HG03139 (cell line): ENCODE results near the gene OPN1SW.

Source experiments
- ATAC-seq: cut with Tn5 transposase; IDR thresholded peaks from one replicate; pipeline ENCODE4 v1.9.1; 2021; ENCODE audit not compliant: unreplicated experiment

The OPN1SW gene

DNA sequence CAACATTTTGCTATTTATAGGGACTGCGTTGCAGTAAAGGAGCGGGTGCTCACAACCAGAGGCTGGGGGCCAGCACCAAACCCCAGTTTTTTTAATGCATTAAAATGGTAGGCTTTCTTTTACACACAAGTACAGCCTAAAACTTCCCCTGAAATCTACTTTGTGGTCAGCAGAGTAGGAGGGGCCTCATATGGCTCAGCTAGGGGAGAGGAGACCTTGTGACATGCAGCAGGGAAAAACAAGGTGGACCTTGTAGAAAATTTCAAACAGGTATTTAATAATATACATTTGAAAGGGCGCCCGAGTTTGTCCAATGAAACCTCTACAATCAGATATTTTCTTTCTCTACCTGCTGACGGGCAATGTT, 17.6 kb upstream of the OPN1SW start:
- no peak for ATAC-seq

DNA sequence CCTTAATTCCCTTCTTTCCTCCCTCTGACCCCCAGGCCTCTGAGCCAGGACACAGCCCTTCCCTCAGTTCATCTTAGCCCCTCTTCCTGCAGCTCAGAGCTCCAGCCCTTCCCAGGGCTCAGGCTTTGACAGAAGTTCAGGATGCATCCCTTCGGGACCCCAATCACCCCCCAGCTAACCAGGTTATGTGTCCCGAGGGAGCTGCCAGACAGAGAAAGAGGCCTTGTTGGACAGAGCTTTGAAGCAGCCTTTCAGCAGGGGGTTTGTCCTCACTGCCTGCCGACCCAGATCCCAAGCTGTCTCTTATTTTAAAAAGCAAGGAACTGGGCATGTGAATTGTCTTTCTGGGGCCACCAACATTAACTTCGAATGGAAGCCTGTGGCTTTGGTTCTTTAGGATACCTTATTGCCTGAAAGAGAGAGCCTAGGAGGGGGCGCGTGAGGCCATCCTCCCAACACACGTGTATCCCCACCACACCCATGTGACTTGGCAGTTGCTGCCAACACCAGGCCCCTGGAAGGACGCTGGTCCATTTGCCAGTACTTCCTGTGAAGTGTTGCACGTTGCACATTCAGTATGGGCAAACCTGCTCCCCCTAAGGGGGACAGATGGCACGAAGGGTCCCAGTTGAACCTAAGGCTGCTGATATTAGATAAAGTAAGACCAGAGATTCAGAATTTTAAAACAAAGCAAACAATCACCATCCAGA, 17.0 kb upstream of the OPN1SW start:
- ATAC-seq = no peak

DNA sequence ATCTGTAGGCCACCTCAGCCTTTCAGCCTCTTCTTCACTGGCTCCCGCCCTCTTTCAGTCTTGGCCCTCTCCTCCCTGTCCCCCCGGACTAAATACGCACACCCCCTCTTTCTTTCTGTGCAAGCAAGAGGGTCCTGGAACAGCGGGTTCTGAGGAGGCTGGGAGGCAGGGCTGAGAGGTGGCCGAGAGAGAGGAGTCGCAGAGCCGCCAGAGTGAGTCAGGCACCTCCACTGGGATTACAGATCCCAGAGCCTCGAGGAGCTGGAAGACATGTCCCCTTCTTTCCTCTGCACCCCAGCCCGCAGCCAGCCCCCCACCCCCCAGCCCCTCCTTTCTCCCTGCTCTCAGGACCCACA, 16.4 kb upstream of the OPN1SW start:
- ATAC-seq = no peak

DNA sequence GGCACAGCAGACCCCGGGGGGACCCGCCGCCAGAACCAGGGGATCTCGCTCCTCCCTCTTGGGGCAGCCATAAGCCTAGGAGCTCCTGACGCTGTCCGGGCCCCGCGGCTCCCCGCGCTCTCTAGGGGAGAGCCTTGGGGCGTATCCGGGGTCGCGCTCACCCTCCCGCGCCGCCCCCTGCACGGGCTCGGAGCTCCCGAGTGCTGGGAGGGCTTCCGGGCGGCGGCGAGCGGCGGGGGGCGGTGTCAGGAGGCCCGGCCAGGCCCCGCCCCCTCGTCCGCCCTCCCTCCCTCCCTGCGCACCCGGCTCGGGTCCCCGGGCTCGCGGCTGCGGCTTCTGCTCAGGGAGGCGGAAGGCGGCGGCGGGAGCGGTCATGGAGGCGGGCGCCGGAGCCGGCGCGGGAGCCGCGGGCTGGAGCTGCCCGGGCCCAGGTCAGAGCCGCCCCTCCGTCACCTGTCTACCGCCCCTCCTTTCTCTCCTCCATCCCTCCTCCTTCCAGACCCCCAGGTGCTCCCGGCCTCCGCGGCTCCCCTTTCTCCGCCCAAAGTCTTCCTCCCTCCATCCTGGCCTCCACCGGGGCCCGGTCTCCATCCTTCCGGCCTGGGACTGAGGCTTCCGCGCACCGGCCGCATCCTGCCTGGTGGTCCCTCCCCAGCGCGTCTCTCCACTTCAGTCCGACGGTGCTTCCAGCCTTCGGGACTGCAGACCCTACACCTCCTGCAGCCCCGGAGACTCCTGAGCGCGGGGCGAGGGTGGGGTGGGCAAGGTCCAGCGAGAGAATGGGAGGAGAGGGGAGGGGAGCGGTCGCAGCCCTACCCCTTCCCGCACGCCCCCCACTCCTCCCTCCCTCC, 15.8 kb upstream of the OPN1SW start, which contains the start of gene CCDC136:
Gene CCDC136, plus strand, starts transcription at position 848 of the 851 bp plus-strand sequence. CDS start 444 bp downstream, outside the sequence.
- ATAC-seq = peak; percentile 64

DNA sequence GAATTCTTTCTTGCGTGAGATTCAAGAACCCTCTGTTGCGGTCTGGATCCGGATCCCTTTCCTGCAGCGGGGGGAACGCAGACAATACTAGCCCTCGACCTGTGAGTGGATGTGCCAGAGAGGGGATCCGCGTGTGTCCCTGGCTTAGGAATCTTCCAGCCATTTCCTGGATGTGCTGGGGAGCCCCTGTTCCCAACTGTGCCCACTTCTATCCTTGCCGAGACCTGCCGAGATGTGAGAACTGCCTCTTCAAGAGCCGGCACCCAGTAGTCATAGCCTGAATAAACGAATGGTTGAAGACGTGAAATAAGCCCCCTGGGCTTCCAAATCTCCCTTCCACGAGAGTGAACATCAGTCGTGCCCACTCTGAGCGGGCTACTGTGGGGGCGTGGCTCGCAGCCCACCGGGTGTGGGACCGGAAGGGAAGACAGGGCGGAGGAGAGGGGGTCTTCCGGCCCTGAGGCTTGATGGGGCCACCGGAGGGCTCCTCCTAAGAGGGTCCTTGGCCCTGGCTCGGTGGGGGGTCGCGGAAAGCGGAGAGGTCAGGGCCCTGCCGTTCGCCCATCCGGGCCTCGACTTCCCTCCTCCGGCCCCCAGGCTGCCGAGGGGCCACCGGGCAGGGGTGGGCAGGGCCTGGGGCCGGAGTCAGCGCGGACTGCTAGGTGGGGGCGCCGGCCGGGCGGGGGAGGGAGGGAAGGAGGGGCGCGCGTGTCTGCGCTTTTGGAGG, 14.9 kb upstream of the OPN1SW start:
- no peak for ATAC-seq

DNA sequence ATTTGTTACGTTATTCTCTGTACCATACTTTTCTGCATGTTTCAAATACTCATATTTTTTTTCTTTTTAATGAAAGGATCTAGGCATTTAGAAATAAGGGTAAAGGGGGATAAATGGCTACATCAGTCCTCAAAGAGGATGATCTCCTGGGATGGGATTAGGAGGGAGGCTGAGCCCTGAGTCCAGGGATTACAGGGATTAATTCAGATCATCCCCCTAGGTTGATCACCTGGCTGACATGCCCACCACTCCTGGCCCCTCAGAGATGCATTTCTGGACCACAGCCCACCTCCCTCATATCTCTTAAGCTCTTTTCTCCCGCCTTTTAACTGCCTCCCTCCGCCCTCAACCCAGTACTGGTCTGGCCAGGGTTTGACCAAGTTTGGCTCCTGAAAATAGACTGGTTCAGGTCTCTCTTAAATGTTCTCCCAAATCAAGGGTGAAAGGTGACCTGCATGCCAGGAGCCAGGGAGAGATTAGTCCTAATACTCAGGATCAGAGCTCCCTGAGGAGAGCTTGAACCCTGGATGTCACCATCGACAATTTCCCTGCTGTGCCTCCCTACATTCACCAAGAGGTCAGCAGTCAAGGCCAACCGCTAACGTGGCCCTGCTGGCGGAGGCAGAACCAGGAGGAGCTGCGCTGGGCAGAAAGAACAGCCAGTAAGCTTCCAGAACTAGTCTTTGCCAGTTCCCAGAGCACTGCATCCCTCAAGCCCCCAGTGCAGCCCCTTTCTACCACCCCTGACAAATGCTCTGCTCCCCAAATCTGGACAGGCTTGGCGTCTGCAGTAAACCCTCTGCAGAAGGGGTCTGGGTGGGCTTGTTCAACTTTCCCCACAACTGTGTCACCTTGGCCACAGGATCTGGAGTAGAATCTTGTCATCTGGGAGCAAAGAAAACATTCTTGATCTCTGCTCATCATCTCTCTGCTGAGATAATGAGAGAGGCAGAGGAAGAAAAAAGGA, 13.1 kb upstream of the OPN1SW start:
- ATAC-seq = no peak

DNA sequence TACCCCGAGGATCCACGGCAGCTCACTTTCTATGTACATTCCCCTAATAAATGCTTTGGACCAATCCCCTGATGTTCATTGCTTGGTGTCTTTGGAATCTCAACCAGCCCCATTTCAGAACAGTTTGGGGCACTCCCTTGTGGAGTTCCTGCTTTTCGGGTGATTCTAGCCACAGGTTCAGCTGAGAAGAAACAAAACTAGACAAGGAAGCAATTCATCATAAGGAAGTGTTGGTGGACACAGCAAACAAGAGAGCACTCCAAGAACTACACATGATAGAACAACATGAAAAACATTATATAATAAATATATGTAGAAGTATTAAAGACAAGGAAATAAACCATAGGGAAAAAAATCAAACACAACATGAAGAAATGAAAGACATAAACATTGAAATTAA, 10.1 kb upstream of the OPN1SW start:
- no peak for ATAC-seq

DNA sequence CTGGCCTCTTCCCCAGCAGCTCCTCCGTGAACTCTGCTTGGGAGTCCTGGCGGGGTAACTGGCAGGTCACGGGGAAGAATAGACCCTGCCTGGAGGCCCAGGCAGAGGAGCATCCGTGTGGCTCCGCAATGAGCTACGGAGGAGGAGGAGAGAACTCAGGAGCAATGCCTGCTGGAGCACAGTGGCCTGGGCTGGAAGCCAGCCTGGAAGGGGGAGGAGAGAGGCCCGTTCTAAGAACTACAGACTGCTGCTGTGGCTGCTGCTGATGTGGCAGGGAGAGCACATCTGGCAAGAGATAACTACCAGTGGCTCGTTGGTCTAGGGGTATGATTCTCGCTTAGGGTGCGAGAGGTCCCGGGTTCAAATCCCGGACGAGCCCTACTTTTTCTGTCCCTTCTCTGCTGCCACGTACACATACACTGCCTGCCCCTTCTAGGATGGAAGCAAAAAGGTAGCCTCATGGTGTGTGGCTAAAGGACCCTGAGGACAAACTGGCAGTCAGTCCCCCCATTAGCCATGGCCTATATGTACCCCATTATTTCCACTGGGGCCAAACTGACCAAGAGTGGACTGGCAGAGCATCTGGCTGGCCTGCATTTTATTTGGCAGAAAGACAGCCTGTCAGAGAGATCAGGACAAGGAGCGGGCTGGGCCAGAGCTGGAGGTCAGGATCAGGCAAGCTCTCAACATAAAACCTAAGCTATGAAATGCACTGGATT, 7.7 kb upstream of the OPN1SW start:
- no peak for ATAC-seq

DNA sequence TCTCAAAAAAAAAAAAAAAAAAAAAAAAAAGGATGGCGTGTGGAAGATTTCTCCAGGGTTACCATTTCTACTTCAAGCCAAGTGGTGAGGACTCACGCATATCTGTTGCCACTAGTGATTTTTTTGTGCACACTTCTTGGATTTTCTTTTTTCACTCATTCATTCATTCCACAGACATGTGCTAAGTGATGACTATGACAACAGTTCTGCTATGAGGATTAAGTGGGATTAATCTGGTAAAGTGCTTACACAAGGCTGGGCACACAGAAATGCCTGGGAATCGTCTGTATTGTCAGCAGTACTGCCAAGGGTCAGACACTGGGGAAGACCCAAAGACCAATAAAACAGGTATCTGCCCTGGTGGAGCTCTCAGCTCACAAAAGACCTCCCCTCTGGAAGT, 6.3 kb upstream of the OPN1SW start:
- ATAC-seq = no peak

DNA sequence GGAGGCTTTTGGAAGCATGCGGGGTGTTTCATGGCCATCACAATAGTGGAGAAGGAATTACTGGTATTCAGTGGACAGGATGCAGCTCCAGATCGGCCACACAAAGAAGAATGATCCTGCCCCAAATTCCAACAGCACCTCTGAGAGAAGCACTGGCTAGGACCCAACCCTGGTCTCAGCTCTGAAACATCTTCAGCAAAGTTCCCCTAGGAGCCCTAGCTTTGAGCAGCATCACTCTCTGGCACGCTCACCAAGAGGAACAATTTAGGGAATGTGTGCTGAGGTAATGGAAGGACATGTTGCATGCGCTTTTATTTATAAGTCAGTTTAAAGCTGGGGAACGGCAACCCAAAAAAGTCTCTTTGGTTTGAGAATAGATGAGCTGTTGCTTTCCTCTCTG, 5.5 kb upstream of the OPN1SW start:
- no peak for ATAC-seq

DNA sequence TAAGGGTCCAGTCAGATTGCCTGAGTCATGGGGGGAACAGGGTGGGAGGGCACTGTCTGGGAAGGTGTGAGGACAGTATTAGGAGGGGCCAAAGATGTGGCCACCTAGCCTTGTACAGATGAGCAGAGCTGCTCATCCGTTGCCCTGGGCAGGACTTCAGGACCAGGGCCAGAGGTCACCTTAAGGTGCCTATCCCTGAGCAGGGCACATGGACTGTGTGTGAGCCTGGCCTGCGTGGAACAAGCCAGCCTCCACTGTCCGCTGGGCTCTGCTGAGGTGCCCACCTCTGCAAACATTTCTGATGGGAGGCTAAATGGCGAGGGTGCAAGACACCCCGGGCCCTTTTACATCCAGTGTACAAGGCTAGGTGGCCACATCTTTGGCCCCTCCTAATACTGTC, 3.4 kb upstream of the OPN1SW start:
- ATAC-seq = no peak

DNA sequence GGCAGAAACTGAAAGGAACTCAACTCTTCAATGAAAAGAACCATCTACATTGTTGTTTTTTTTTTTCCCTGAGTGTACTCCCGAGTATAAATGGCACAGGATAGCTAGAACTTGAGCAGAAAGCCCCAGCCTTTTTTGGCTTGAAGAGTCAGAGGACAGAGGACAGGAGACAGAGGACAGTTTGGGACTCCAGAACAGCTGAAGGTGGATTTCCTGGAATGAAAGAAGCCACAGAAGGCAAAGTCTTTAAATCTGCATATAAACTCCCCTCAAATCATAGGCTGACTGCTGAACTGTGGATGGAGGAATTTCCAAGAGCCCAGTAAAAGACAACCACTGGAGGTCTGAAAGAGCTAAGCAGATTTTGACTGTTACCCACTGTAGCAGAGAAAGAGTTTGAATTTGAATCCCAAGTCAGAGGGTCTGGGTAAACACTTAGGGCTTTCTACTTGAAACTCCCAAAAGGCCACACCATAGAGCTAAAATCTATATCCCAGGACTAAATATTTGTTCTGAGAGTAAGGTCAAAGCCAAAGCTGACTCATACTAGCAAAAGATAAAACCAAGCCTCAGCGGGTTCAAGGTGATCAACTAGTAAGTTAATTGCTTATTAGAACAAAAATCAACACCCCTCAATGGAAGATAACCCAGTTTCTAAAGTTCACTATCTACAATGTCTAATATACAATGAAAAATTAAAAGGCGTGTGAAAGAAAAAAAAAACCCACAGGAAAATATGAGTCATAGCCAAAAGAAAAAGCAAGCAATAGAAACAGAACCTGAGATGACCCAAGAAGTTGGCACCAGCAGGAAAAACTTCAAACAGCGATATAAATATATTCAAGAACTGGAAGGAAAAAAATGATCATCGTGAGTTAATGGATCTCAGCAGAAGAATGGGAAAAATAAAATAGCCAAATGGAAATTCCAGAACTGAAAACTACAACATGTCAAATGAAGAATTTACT, 1.8 kb upstream of the OPN1SW start:
- ATAC-seq = no peak

DNA sequence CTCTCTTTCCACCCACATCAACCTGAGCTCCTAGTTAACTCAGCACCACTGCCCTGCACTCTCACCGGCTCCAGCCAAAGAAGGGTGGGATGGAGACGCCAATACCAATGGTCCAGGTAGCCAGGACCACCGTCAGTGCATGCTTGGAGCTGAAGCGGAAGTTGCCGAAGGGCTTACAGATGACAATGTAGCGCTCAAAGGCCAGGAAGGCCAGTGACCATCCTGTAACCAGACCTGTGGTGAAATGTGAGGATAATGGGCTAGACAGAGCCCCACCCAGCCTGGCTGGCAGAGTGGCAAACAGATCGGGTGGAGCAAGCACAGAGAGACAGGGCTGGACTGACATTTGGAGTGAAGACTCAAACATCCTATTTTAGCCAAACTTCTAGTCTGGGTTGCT, 673 bp downstream of the OPN1SW start:
- ATAC-seq = no peak

DNA sequence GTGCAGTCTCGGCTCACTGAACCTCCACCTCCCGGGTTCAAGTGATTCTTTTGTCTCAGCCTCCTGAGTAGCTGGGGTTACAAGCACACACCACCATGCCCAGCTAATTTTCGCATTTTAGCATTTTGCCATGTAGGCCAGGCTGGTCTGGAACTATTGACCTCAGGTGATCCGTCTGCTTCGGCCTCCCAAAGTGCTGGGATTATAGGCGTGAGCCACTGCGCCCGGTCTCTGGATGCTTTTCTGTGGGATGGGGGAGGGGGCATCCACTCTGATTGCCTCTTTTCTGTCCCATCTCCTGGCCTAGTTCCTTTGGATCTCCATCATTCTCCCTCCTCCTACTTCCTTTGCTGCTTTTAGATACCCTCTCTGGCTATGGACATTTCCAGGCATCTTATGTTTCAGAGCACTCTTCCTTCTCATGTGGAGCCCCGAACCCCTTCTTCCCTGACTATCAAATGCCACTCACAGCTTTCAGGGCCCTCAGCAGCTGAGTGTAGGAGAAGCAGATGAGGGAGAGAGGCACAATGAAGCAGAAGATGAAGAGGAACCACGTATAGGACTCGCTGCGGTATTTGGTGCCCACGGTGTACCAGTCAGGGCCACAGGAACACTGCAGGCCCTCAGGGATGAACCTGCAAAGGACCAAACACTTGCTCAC, 1.4 kb downstream of the OPN1SW start:
- ATAC-seq = no peak

DNA sequence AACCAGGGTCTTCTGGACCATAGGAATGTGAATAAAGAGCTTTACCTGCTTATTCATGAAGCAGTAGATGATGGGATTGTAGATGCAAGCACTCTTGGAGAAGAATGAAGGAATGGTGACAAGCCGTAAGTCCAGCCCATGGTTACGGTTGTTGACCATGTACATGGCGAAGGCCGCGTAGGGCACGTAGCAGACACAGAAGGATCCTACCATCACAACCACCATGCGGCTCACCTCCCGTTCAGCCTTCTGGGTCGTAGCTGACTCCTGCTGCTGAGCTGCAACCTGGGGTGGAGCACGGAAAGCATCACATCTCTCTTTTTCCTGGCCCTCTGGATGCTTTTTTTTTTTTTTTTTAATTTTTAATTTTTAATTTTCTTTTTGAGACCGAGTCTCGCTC, 2.0 kb downstream of the OPN1SW start:
- ATAC-seq = no peak

DNA sequence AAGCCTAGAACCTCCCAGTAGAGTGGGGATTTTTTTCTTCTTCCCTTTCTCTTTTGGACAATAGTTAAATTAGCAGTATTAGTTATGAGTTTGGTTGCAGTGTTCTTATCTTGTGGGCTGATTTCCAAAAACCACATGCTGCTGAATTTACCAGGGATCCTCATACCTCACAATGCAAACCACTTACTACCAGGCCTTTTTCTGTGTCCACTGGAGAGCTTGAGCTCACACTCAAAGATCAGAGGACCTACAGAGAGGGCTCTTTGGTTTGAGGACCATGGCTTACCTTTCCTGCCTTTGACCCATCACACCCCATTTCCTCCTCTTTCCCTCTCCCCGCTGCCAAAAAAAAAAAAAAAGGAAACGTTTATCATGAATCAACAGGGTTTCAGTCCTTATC, 5.4 kb downstream of the OPN1SW start:
- no peak for ATAC-seq

DNA sequence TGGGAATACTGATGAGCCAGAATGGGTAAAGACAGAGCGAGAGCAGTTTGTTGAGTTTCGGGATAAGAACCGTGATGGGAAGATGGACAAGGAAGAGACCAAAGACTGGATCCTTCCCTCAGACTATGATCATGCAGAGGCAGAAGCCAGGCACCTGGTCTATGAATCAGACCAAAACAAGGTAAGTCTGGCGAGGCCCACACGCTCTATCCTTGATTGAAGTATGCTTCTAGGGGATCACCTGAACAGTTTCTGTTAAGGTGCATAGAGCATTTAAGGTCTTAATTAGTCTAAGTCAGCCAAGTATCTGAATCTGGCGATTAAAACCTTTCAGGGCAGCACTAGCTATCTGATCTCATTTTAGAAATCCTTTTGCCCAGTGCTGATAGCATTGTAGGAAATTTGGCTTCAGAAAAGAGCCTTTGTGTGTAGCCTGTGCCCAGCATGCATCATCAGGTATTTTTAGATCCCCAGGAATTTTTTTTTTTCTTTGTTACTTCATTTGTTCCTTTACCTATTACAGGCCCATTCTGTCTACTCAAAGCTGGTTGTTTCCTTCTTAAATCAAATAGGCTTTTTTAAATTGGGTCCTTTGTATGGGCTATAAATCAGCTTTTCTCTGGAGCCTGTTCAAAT, 8.0 kb downstream of the OPN1SW start:
- no peak for ATAC-seq

DNA sequence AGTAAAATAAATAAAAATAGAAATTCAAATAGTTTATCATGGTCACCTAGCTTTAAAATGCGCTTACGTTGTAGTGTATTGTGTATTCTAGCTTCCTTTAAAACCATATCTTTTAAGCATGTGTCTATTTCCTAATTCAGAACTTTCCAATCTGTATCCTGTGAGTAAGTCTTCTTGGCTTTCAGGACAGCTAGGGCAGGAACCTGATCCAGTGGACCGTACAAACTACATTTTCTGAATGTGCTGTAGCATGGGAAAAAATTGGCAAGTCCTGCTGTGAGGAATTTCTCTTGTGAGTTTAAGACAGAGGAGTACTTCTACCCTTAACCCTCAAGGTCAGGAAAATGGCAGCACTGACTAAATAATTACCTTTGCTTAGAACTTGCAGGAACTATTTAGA, 12.1 kb downstream of the OPN1SW start:
- no peak for ATAC-seq
